HepG2 (cell line): ENCODE results near the gene GARS1. TPM values are rescaled to one million over a fixed set of nuclear protein-coding genes. Genes with fewer than 3 reads are reported as not detected.

ENCODE experiments used
- ATAC-seq: fragments of 200-7000 bp; cut with Tn5 transposase; 3 replicates; pipeline ENCODE4 v1.9.1; 2020; ENCODE audit warnings: mild to moderate bottlenecking, moderate library complexity
- BruUV-seq: library from RNA; stranded (reverse); fragments of 400-500 nt; replicated peaks from 2 replicates; lab custom pipeline; 2021; lab: Mats Ljungman, UMichigan
- CTCF ChIA-PET: fragments of 300-600 bp; formaldehyde crosslinking; extraction: SDS; loops from one replicate; lab custom pipeline; 2021; ENCODE audit warnings: low total read pairs, inconsistent platforms, low intra/inter-chr PET ratio; lab: Yijun Ruan, JAX
- POLR2A ChIA-PET: fragments of 350-600 bp; sonication (Branson Sonifier 250); formaldehyde crosslinking; loops from one replicate; lab custom pipeline; 2020; ENCODE audit warnings: antibody characterized with exemption, inconsistent platforms; lab: Yijun Ruan, JAX
- DNase-seq: peaks from one replicate; pipeline ENCODE4 v3.0.0-alpha.2; 2015; ENCODE audit warnings: low spot score
- FAIRE-seq: peaks from 3 replicates; lab custom pipeline; 2011; peaks lifted over from hg19 to GRCh38; lab: Jason Lieb, UNC
- H2AFZ ChIP-seq: one replicate; pipeline ENCODE4 v1.6.1; 2011; ENCODE audit warnings: low read length, inconsistent platforms
- H3K27ac ChIP-seq: fragments of 300-600 bp; 3 replicates; pipeline ENCODE4 v1.8.0; 2011; ENCODE audit warnings: mixed run types, mild to moderate bottlenecking, mixed read lengths, low read length, inconsistent platforms; ENCODE audit not compliant: insufficient read depth; ENCODE audit errors: extremely low read length
- H3K27me3 ChIP-seq, 2 experiments: fragments of 200-600 bp in 1 of 2; 2 replicates in 1 of 2; 3 replicates in 1 of 2; pipeline versions ENCODE4 v1.6.0 to v1.8.0; 2011; ENCODE audit warnings: low read length in 2 of 2, mild to moderate bottlenecking in 2 of 2, moderate library complexity in 2 of 2, inconsistent platforms in 1 of 2; ENCODE audit not compliant: insufficient read depth in 2 of 2, control insufficient read depth in 1 of 2
- H3K36me3 ChIP-seq, 2 experiments: fragments of 200-600 bp in 1 of 2; replicated peaks in 1 of 2; 2 replicates in 1 of 2; 3 replicates in 1 of 2; pipeline versions ENCODE4 v1.5.1 to v1.8.0; 2011; ENCODE audit warnings: low read length in 2 of 2, inconsistent platforms in 1 of 2; ENCODE audit not compliant: insufficient read depth in 2 of 2, control insufficient read depth in 1 of 2
- H3K4me1 ChIP-seq: 2 replicates; pipeline ENCODE4 v1.5.1; 2012; ENCODE audit warnings: low read length, inconsistent platforms; ENCODE audit not compliant: insufficient read depth
- H3K4me2 ChIP-seq: 2 replicates; pipeline ENCODE4 v1.6.0; 2011; ENCODE audit warnings: low read depth, low read length, inconsistent platforms
- H3K4me3 ChIP-seq, 3 experiments: fragments of 200-600 bp in 1 of 3; sonication (generic), shearing (Covaris generic) in 1 of 3; replicated peaks in 1 of 3; 2 replicates each; pipeline ENCODE4 v1.5.1; 2011 to 2016; ENCODE audit warnings: low read length in 3 of 3, inconsistent platforms in 2 of 3, low read depth in 2 of 3, mild to moderate bottlenecking in 2 of 3, control low read depth in 1 of 3, mixed read lengths in 1 of 3; ENCODE audit not compliant: insufficient read depth in 1 of 3
- H3K79me2 ChIP-seq: one replicate; pipeline ENCODE4 v1.6.1; 2011; ENCODE audit warnings: low read length, inconsistent platforms; ENCODE audit not compliant: insufficient read depth
- H3K9ac ChIP-seq: 2 replicates; pipeline ENCODE4 v1.6.0; 2011; ENCODE audit warnings: mild to moderate bottlenecking, low read depth, low read length, inconsistent platforms; ENCODE audit not compliant: insufficient read depth
- H3K9me3 ChIP-seq: 2 replicates; pipeline ENCODE4 v1.5.1; 2012; ENCODE audit warnings: mild to moderate bottlenecking, low read length
- H4K20me1 ChIP-seq: 2 replicates; pipeline ENCODE4 v1.6.0; 2011; ENCODE audit warnings: inconsistent platforms, mild to moderate bottlenecking, low read length, moderate library complexity; ENCODE audit not compliant: insufficient read depth
- ATM ChIP-seq: fragments of 450-650 bp; IDR thresholded peaks from 2 replicates; pipeline ENCODE4 v1.7.1; 2017; ENCODE audit warnings: mild to moderate bottlenecking, borderline replicate concordance
- JUNB ChIP-seq: sonication (generic); formaldehyde crosslinking; IDR thresholded peaks from 2 replicates; pipeline ENCODE4 v1.8.0; 2022; ENCODE audit warnings: missing genetic modification reagents, mild to moderate bottlenecking, borderline replicate concordance
- MTF2 ChIP-seq: sonication (generic); formaldehyde crosslinking; IDR thresholded peaks from 2 replicates; pipeline ENCODE4 v1.5.0; 2020; ENCODE audit warnings: missing genetic modification reagents, borderline replicate concordance
- MZF1 ChIP-seq: sonication (generic); formaldehyde crosslinking; IDR thresholded peaks from 2 replicates; pipeline ENCODE4 v1.8.1; 2023; ENCODE audit warnings: mild to moderate bottlenecking, missing genetic modification reagents, borderline replicate concordance
- NFIB ChIP-seq: sonication (generic); formaldehyde crosslinking; IDR thresholded peaks from 2 replicates; pipeline ENCODE4 v1.9.0; 2021; ENCODE audit warnings: missing genetic modification reagents, mild to moderate bottlenecking, borderline replicate concordance
- NONO ChIP-seq, 2 experiments: fragments of 450-650 bp in 1 of 2; sonication (generic) in 1 of 2; formaldehyde crosslinking in 1 of 2; IDR thresholded peaks in 1 of 2; conservative IDR thresholded peaks in 1 of 2; 2 replicates each; pipeline versions ENCODE4 v1.6.1 to v1.8.0; 2017 to 2022; ENCODE audit warnings: mild to moderate bottlenecking in 1 of 2, missing genetic modification reagents in 1 of 2, moderate library complexity in 1 of 2
- ONECUT2 ChIP-seq: sonication (generic); formaldehyde crosslinking; IDR thresholded peaks from 2 replicates; pipeline ENCODE4 v1.4.0; 2020; ENCODE audit warnings: missing genetic modification reagents
- TEAD2 ChIP-seq: sonication (generic); formaldehyde crosslinking; IDR thresholded peaks from 2 replicates; pipeline ENCODE4 v1.9.0; 2021; ENCODE audit warnings: missing genetic modification reagents
- ZMYM3 ChIP-seq: sonication (generic); formaldehyde crosslinking; IDR thresholded peaks from 2 replicates; pipeline ENCODE4 v1.5.1; 2020; ENCODE audit warnings: mild to moderate bottlenecking, missing genetic modification reagents
- WGBS: methylation state at CpG from one replicate; pipeline ENCODE4 v1.1.6; 2017; ENCODE audit warnings: low lambda C conversion rate; 5-methylcytosine and 5-hydroxymethylcytosine counted together
- in situ Hi-C: cut with HindIII; loops from 2 replicates; pipeline ENCODE4 v1.10.0; 2017; ENCODE audit warnings: low pct_unique_long_range_greater_than_20kb; ENCODE audit not compliant: extremely low pct_ligation_motif_present
- intact Hi-C: fragments of 100-400 bp; cut with micrococcal nuclease; formaldehyde crosslinking; loops from one replicate; pipeline ENCODE4 v1.10.0; 2022; ENCODE audit not compliant: unreplicated experiment
- polyA plus RNA-seq, 8 experiments: library from polyadenylated mRNA; depleted of rRNA in 3 of 8; stranded (reverse) in 7 of 8; unstranded in 1 of 8; fragments of >200 nt; fragmentation: Illumina TruSeq in 4 of 8; extraction: Trizol in 4 of 8; gene quantifications; 2 replicates each; pipeline versions ENCODE4 v1.2.1 to v1.2.3, GENCODE V29; 2011 to 2016; ENCODE audit warnings: low read depth in 4 of 8, missing spikeins in 1 of 8, mixed read lengths in 1 of 8; ENCODE audit not compliant: insufficient read depth in 1 of 8
- total RNA-seq, 5 experiments: library from RNA; depleted of rRNA; stranded (reverse); fragments of >200 nt; fragmentation: Illumina TruSeq; extraction: Trizol; gene quantifications; 2 replicates each; pipeline ENCODE4 v1.2.3, GENCODE V29; 2016; ENCODE audit warnings: low read depth in 1 of 5
- TF ChIP-seq, protein P1 (sequence below): sonication (generic); formaldehyde crosslinking; IDR thresholded peaks from 2 replicates; pipeline ENCODE4 v1.5.0; 2020; ENCODE audit warnings: mild to moderate bottlenecking, missing genetic modification reagents, borderline replicate concordance
- TF ChIP-seq, protein P2 (sequence below): sonication (generic); formaldehyde crosslinking; IDR thresholded peaks from 2 replicates; pipeline ENCODE4 v1.4.0; 2020; ENCODE audit warnings: mild to moderate bottlenecking, missing genetic modification reagents, borderline replicate concordance
- TF ChIP-seq, protein P3 (sequence below): conservative IDR thresholded peaks from 2 replicates; pipeline ENCODE4 v1.6.1; 2018; ENCODE audit warnings: missing genetic modification reagents

The GARS1 gene
- total and polyA plus RNA-seq, 2 of the 13 experiments (the other 11 are each of a cell fraction or from before 2014, with no cell fraction given) = 140 to 460 TPM

DNA sequence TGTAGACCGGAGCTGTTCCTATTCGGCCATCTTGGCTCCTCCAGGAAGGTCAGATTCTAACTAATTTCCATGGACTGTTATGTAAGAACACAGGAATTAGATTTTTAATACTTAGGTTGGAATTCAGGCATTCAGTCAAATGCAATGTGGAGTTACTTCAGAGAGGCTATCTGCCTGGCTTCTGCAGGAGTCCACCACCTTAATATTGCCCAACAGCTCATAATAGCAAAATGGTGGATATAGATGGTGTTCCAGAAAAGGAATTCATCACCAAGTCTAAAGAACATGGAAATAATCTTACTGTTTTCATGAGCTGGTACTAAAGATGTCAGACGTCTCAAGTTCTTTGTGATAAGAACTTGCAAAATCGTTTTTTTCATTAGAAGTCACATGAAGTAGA lies 48.1 kb downstream of the GARS1 start:
- Histone ChIP-seq H3K79me2 (no peaks in the 10 kb centered on the region), H4K20me1 (no peaks in the 10 kb centered on the region), H3K4me3 (no peak overlapping the region), H2AFZ (no peak overlapping the region), H3K9ac (no peak overlapping the region), H3K27ac (no peak overlapping the region), H3K9me3 (no peaks in the 10 kb centered on the region), H3K4me2 (no peak overlapping the region), H3K27me3 (no peaks in the 10 kb centered on the region), H3K4me1 (no peaks in the 10 kb centered on the region), H3K36me3 (no peaks in the 10 kb centered on the region)
- ATAC-seq (no peak), DNase-seq (no peak), FAIRE-seq (no peak)
- BruUV-seq = no TSS peak
- WGBS = 86% methylated on average over 4 of the region's 4 CpGs
- intact Hi-C loops (no loop called here), in situ Hi-C loops (no loop called here)
- POLR2A ChIA-PET = no interaction called here
- CTCF ChIA-PET = no interaction called here
- TF ChIP-seq JUNB (no peak), TEAD2 (no peak), NFIB (no peak), MZF1 (CRISPR knock-in tag) (no peak), MTF2 (CRISPR knock-in tag) (no peak), NONO (IDR thresholded peaks at IDR 0.05) (no peak), NONO (CRISPR knock-in tag; conservative IDR thresholded peaks at IDR 0.05) (no peak), ZMYM3 (CRISPR knock-in tag) (no peak), ONECUT2 (CRISPR knock-in tag) (no peak), ATM (no peak)
- TF ChIP-seq, protein P1, sequence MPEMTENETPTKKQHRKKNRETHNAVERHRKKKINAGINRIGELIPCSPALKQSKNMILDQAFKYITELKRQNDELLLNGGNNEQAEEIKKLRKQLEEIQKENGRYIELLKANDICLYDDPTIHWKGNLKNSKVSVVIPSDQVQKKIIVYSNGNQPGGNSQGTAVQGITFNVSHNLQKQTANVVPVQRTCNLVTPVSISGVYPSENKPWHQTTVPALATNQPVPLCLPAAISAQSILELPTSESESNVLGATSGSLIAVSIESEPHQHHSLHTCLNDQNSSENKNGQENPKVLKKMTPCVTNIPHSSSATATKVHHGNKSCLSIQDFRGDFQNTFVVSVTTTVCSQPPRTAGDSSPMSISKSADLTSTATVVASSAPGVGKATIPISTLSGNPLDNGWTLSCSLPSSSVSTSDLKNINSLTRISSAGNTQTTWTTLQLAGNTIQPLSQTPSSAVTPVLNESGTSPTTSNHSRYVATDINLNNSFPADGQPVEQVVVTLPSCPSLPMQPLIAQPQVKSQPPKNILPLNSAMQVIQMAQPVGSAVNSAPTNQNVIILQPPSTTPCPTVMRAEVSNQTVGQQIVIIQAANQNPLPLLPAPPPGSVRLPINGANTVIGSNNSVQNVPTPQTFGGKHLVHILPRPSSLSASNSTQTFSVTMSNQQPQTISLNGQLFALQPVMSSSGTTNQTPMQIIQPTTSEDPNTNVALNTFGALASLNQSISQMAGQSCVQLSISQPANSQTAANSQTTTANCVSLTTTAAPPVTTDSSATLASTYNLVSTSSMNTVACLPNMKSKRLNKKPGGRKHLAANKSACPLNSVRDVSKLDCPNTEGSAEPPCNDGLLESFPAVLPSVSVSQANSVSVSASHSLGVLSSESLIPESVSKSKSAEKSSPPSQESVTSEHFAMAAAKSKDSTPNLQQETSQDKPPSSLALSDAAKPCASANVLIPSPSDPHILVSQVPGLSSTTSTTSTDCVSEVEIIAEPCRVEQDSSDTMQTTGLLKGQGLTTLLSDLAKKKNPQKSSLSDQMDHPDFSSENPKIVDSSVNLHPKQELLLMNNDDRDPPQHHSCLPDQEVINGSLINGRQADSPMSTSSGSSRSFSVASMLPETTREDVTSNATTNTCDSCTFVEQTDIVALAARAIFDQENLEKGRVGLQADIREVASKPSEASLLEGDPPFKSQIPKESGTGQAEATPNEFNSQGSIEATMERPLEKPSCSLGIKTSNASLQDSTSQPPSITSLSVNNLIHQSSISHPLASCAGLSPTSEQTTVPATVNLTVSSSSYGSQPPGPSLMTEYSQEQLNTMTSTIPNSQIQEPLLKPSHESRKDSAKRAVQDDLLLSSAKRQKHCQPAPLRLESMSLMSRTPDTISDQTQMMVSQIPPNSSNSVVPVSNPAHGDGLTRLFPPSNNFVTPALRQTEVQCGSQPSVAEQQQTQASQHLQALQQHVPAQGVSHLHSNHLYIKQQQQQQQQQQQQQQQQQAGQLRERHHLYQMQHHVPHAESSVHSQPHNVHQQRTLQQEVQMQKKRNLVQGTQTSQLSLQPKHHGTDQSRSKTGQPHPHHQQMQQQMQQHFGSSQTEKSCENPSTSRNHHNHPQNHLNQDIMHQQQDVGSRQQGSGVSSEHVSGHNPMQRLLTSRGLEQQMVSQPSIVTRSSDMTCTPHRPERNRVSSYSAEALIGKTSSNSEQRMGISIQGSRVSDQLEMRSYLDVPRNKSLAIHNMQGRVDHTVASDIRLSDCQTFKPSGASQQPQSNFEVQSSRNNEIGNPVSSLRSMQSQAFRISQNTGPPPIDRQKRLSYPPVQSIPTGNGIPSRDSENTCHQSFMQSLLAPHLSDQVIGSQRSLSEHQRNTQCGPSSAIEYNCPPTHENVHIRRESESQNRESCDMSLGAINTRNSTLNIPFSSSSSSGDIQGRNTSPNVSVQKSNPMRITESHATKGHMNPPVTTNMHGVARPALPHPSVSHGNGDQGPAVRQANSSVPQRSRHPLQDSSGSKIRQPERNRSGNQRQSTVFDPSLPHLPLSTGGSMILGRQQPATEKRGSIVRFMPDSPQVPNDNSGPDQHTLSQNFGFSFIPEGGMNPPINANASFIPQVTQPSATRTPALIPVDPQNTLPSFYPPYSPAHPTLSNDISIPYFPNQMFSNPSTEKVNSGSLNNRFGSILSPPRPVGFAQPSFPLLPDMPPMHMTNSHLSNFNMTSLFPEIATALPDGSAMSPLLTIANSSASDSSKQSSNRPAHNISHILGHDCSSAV (CRISPR knock-in tag) = no peak
- TF ChIP-seq, protein P2, sequence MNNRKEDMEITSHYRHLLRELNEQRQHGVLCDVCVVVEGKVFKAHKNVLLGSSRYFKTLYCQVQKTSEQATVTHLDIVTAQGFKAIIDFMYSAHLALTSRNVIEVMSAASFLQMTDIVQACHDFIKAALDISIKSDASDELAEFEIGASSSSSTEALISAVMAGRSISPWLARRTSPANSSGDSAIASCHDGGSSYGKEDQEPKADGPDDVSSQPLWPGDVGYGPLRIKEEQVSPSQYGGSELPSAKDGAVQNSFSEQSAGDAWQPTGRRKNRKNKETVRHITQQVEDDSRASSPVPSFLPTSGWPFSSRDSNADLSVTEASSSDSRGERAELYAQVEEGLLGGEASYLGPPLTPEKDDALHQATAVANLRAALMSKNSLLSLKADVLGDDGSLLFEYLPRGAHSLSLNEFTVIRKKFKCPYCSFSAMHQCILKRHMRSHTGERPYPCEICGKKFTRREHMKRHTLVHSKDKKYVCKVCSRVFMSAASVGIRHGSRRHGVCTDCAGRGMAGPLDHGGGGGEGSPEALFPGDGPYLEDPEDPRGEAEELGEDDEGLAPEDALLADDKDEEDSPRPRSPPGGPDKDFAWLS = no peak
- TF ChIP-seq, protein P3, sequence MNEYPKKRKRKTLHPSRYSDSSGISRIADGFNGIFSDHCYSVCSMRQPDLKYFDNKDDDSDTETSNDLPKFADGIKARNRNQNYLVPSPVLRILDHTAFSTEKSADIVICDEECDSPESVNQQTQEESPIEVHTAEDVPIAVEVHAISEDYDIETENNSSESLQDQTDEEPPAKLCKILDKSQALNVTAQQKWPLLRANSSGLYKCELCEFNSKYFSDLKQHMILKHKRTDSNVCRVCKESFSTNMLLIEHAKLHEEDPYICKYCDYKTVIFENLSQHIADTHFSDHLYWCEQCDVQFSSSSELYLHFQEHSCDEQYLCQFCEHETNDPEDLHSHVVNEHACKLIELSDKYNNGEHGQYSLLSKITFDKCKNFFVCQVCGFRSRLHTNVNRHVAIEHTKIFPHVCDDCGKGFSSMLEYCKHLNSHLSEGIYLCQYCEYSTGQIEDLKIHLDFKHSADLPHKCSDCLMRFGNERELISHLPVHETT (CRISPR knock-in tag) = no peak
